GM12801 (cell line): ENCODE measurements around the gene ANKRD28.

Experiments
- CTCF ChIP-seq: IDR thresholded peaks from one replicate; pipeline ENCODE4 v1.5.1; 2011; ENCODE audit warnings: control low read depth; ENCODE audit not compliant: insufficient read length; ENCODE audit errors: extremely low read depth

ANKRD28 gene

GRCh38 chr3:15653321-15653720 lies 144.5 kb downstream of the ANKRD28 start:
- TF ChIP-seq CTCF = no peak

GRCh38 chr3:15651396-15651795 lies 146.4 kb downstream of the ANKRD28 start:
- no peak for TF ChIP-seq CTCF

- no peak for TF ChIP-seq CTCF
These were observed 147.9 kb downstream of the ANKRD28 start for GRCh38 chr3:15649858-15650257.

DNA sequence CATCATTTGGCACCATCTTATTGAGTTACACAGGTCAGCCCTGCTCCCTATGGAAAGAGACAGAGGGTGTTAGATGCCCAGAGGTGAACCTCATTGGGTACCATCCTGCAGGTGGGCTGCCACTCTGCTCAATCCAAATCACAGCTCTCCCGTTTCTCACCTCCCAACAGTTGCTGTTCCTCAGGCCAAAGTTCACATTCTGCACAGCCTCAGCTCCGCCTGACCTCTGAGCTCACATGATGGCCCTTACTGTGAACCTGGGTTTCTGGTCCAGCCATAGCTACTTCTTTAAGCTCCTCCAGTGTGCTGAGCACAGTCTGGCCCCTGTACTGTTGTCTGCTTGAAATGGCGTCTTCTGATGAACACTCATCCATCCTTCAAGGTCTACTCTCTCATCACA lies 148.4 kb downstream of the ANKRD28 start:
- no peak for TF ChIP-seq CTCF

DNA sequence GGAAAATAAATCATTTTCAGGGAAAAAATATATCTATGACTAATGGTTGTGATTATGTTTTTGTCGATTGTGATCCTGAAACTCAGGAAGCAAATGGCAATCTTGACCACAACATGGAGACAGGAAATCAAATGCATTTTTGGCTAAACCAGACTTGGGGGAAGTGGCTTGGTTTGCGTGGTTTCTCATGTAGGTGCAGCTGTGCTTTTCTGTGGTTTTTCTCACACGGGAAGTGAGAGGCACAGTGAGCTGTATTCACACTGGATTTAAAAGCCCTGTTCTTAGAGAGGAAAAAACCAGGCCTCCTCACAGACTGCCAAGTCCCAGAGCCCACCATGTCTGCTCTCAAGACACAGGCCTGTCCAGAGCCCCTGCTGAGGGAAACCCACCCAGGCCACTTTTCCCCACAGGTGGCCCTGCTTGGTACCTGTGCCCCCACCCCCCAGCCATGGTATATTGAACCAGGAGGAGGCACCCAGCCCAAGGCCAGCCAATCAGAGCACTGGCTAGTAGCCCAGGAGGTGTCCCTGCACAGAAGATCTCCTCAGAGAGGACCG lies 150.1 kb downstream of the ANKRD28 start:
- TF ChIP-seq CTCF = no peak

- no peak for TF ChIP-seq CTCF
These were observed 150.8 kb downstream of the ANKRD28 start for GRCh38 chr3:15646851-15647511.

DNA sequence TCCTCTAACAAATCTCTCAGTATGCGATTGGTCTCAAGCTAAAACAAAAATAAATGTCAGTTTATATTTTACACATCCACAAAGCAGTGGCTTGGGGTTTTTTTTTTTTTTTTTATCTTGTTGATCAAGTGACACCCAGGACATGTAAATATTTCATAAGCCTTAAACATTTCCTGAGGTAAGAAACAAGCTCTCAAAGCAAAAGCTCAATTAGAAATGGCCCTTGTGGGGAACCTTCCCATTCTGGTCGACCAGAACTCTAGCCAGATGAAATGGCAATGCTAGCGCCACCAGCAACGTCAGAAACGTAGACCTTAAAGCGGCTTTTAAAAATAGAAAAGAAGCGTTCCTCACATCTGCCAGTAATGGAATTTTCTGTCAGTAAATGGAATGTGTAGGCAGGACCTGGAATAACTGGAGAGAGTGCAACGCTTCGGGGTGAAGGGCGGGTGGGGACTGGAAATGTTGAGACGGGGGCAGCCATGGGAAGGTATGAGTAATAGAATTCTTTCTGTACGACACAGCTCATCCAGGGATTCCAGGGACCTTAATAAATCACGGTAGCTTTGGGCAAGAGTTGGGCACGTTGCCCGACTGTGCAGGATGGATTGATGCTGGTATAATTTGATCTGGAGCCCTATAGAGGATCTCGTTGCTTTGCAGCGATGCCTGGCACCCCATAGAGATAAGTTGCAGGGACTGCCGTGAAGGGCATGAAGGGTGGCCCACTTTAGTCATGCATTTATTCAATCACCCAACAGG lies 151.9 kb downstream of the ANKRD28 start:
- TF ChIP-seq CTCF = no peak
